Esophagus muscularis mucosa (tissue), 3 donors: ENCODE data around the gene MGAT4A.

ENCODE experiments used
- POLR2AphosphoS5 ChIP-seq, 2 donors: sonication (generic); formaldehyde crosslinking; IDR thresholded peaks; one replicate each; pipeline ENCODE4 v1.6.1; 2017; ENCODE audit warnings: antibody characterized with exemption in 2 of 2
- TF ChIP-seq, protein P1 (sequence below), 3 experiments: fragments of 200-600 bp in 2 of 3; fragments of 450-650 bp in 1 of 3; sonication (generic) in 2 of 3; IDR thresholded peaks; one replicate each; pipeline ENCODE4 v1.5.1; 2017 to 2019; ENCODE audit warnings: antibody characterized with exemption in 3 of 3, mild to moderate bottlenecking in 2 of 3, moderate library complexity in 1 of 3

- TF ChIP-seq, protein P1, sequence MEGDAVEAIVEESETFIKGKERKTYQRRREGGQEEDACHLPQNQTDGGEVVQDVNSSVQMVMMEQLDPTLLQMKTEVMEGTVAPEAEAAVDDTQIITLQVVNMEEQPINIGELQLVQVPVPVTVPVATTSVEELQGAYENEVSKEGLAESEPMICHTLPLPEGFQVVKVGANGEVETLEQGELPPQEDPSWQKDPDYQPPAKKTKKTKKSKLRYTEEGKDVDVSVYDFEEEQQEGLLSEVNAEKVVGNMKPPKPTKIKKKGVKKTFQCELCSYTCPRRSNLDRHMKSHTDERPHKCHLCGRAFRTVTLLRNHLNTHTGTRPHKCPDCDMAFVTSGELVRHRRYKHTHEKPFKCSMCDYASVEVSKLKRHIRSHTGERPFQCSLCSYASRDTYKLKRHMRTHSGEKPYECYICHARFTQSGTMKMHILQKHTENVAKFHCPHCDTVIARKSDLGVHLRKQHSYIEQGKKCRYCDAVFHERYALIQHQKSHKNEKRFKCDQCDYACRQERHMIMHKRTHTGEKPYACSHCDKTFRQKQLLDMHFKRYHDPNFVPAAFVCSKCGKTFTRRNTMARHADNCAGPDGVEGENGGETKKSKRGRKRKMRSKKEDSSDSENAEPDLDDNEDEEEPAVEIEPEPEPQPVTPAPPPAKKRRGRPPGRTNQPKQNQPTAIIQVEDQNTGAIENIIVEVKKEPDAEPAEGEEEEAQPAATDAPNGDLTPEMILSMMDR (IDR thresholded peaks at IDR 0.05) = peak in 2 of 3 experiments; percentile 13 to 42
- TF ChIP-seq POLR2AphosphoS5 (IDR thresholded peaks at IDR 0.05) = no peak
Observed at GRCh38 chr2:98730707-98731040, 258 bp downstream of the MGAT4A start.
